NCI-H510A treated with DMSO at 0.1 percent for 48 hours (cell line): ENCODE data around the gene ORAI3.

Source experiments
- DNase-seq: peaks from one replicate; lab custom pipeline; 2025; lab: John Stamatoyannopoulos, UW

ORAI3 gene

GRCh38 chr16:30992276-30992780 is 43.5 kb downstream of the ORAI3 start:
- no peak for DNase-seq

- no peak for DNase-seq
These were observed 44.3 kb downstream of the ORAI3 start for GRCh38 chr16:30992931-30993816.

- no peak for DNase-seq
These were observed 47.1 kb downstream of the ORAI3 start for GRCh38 chr16:30995927-30996323.

- no peak for DNase-seq
These were observed 47.6 kb downstream of the ORAI3 start for GRCh38 chr16:30996324-30996984.

GRCh38 chr16:30996985-30997724 is 48.3 kb downstream of the ORAI3 start:
- DNase-seq = peak; percentile 59

DNA sequence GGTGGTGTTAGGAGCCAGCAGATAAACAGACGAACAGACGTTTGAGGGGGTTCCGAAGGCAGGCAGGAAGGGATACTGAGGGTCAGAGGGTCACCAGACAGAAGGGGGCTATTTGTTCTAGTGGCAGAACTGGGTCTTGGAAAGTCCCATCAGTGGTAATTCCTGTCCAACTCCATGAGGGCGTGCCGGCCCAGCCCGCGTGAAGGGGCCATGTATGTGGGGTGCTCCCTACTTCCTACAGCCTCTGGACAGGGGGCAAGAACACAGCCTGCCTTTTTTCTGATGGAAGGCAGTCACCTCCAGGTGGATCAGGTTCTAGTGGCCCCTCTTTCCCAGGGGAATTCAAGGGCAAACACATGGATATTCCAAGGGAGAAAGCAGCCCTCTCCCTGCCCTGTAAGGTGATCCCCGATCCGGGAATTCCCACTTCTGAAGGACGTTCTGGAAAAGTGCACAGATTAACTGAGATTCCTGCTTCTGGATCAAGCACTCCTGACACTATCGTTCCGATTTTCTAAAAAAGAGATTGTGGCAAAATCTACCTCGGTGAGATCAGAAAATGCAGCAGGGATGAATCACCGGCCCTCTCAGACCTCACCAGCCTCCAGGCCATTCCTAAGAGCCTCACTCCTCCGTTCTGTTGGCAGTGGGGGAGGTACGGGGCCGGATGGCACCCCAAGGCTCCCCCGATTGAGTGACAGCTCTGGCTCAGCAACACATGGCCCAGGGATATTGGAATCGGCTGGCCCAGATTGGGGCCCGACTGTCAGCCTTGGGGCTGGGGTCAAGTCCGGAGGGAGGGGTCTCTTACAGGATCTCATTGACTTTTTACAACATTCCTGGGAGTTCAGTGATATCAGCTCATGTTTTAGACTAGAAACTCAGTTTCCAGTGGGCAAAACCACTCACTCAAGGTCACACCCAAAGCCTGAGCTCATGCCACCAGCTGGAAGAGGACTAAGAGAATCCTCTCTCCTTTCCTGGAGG is 49.1 kb downstream of the ORAI3 start:
- DNase-seq = no peak

- DNase-seq = no peak
These were observed 50.2 kb downstream of the ORAI3 start for GRCh38 chr16:30998852-30999761.

GRCh38 chr16:31000671-31001382 is 52.0 kb downstream of the ORAI3 start:
- DNase-seq = no peak

GRCh38 chr16:31001507-31002249 is 52.8 kb downstream of the ORAI3 start:
- DNase-seq = no peak

GRCh38 chr16:31002250-31002700 is 53.4 kb downstream of the ORAI3 start:
- DNase-seq = no peak

DNA sequence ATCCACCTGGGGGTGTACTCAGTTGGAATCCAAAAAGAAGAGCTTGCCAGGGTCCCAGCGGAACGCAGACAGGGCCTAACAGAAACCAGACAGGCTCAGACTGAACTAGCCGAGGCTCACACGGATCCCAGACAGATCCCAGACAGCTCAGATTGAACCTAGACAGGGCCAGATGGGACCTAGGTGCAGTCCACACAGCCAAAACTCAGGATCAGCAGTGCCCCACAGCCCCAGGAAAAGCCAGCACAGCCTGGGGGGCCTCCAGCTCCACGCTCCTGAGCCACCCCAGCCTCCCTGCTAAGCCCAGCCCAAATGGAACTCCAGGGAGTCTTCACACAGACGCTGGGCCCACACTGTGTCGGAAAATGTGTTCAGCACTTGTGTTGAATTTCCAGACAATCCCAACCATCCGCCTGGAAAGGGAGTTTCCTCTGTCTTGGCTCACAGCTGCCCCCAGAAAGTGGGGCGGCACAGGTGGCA is 54.0 kb downstream of the ORAI3 start:
- no peak for DNase-seq

GRCh38 chr16:31003744-31004143 is 54.9 kb downstream of the ORAI3 start:
- DNase-seq = no peak
